Measurements from ENCODE around the gene IQGAP2.

- no peak for TF ChIP-seq POLR2A (IDR thresholded peaks at IDR 0.05; ENCODE audit: low read length)
- no peak for TF ChIP-seq GATA1 (IDR thresholded peaks at IDR 0.05; ENCODE audit: low read depth, low read length)
These were observed 214.6 kb downstream of the IQGAP2 start for GRCh38 chr5:76617675-76618074.

Measured in erythroblast (primary cell).